ENCODE measurements around the gene SLC22A31.

The SLC22A31 gene

DNA sequence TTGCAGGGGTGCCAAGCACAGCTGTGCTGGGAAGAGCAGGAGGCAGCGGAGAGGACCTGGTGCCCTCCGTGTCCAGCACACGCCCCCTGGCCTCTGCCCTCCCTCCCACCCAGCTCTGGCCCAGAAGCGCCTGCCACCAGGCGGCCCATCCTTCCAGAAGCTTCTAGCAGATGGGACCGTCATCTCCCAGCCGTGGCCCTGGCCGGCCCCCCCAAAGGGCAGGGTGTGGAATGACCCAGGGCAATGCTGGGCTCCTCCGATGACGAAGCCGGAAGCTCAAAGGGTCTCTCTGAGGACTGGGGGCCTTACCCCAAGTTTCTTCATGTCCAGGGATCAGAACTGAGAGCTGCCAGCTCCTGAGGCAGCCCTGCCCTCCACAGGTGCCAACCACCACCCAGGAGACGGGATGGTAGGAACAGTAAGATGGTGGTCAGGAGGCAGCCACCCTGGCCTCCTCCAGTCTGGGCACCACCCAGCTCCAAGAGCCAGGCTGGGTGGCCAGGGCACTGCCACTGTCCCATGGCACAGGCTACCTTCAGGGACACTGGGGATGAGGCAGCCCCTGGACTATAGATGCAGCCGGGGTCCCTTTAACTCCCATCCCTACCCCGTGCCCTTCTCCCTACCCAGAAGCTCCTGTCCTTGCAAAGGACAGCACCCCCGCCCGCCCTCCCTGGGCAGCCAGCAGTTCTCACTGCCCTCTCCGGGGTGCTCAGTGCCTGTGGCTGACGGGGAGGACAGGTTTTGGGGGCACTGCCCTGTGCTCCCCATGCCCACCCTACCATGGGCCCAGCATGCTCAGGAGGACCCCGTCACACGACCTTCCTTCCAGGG lies 35.3 kb downstream of the SLC22A31 start:
- no peak for DNase-seq

DNA sequence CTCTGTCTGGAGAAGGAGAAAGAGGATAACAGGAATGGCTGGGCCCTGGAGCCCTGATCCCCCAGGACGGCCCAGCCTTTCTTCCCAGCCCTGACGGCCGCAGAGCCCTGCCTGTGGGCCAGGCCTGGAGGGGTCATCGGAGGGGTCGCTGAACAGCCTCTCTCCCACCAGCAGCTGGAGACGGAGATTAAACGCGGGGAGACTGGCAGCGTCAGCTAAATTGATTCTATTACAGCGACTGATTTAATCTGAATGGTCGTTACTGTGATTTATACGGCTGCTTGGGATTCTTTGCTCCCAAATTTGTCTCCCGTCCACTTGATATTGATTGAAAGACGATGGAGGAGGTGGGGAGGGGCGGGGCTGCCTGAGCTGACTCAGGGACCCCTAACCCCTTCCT lies 35.9 kb downstream of the SLC22A31 start:
- DNase-seq: no peak

DNA sequence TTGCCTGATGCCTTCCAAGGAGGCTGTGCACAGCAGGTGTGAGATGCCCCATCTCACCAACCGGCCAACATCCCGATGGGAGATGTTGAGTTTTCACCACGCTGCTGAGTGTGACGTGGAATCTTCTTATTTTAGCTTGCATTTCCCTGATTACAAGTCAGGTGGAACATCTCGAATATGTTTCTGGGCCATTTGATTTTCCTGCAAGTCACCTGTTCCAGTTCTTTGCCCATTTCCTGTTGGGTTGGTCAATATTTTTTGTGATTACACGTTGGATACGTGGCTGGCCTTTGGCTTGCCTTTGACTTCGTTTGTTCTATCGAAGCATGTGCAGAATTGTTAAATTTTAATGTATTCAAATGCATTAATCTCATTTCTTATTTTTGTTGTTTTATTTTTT lies 37.0 kb downstream of the SLC22A31 start:
- no peak for DNase-seq

DNA sequence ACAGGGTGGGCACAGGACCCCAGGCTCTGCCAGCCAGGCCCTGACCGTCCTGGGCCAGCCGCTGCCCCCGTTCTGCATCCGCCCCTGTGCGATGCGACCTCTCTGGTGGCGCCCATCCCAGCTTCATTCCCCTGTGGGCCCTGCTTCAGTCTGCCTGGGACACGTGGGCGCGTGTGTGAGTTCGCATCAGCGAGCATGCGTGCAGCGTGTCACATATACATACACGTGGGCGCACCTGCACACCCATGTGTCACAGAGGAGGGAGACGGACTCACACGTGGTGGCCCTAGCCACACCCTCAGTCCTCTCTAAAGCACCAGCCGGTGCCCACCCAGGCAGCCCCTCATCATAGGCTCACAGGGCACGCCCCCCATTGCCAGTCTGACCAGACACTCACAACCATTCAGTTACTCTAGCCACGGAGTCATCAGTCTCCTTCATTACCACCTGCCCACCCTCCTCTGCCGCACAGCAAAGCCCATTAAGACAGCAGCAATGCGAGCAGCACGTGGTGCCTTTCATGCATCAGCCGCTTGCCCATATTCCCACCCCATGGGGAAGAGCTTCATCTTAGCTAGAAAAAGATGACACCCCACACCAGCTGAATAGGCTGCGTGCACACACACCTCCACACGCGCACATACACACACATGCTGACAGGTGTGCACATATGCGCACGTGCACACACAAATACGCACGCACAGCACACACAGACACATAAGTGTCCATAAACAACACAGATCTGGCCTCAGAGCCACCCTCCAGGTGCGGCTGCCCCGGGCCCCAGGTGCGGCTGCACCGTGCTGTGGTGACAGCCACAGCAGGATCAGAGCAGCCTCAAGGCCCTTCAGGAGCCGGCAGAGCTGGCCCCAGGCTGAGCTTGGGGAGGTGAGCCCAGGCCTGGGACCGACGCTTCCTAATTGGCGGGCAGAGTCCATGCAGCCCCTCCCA lies 38.3 kb downstream of the SLC22A31 start:
- no peak for DNase-seq

DNA sequence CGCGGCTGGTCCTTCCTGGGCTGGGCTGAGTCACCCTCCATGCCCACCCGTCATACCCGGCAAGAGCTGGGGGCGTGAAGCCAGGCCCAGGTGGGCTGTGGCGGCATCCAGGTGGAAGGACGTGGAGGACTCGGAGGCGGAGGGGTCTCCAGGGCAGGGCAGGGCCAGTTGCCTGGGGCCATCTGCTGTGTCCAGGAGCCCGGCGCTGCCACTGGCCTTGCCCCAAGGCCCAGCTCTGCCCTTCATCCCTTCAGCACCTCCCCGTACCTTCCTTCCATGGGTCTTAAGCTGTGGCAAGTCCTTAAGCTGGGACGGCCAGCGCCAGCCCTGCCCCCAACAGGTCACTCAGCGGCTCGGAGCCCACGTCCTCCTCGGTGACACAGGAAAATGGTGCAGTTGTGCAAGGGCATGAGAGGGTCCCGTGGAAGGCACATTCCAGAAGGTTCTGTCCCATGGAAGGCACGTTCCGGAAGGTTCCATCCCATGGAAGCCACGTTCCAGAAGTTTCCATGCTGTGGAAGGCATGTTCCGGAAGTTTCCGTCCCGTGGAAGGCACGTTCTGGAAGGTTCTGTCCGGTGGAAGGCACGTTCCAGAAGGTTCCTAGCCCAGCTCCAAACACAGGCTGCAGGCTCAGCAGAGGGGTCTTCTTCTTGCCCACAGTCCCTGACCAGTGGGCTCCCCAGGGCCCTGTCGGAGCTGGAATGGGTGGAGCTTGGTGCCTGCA lies 39.2 kb downstream of the SLC22A31 start:
- no peak for DNase-seq

DNA sequence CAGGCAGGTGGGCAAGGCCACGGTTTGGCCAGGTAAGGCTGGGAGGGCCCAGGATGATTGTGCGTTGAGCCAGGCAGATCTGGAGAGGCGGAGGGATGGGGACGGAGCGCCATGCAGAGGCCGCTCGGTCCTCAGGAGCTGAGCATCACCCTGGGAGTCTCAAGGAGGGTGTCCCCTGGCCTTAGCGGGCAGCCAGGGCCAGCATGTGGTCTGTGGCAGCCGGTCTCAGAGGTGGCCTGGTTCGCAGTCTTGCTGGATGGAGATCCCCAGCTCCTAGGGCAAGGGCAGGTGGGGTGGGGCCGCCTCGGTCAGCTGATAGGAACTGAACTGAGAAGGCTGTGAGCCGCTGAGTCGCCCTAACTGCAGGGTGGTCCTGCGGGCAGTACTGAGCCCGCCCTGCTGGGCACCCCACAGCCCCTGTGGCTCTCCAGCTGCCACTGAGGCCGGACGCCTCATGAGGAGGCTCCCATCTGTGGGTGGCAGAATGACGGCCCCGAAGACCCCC lies 40.4 kb downstream of the SLC22A31 start:
- no peak for DNase-seq

DNA sequence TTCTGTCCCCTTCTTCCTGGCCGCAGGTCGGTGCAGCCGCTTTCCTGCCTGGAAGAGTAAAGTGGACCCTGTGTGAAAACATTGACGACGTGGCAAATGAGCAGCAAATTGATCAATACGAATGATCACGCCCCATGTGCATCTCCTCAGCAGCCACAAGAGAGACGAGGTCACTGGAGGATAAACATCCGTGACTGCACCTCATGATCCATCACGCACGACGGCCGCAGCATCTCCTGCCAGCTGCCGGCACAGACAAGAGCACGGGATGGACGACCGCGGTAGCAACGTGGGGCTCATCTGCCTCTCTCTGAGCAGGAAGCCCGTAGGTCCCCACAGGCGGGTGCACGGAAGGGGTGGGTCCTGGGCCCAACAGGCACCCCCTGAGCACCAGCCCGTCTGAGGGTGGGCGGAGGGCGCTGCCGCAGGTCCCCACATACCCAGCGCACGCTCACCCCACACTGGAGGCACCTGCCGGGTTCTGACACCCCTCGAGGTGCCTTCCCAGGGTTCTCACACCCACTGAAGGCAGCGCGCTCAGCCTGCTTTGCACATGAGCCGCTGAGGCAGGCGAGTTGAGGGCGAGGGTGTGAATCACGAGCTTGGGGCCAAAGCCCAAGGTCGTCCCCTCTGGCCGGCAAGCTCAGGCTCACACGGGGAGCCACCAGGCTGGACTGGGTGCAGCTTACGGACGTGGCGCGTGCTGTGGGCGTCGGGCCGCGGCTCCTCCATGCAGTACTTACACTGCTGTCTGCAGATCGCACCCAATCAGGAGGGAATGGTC lies 41.1 kb downstream of the SLC22A31 start:
- DNase-seq: no peak

DNA sequence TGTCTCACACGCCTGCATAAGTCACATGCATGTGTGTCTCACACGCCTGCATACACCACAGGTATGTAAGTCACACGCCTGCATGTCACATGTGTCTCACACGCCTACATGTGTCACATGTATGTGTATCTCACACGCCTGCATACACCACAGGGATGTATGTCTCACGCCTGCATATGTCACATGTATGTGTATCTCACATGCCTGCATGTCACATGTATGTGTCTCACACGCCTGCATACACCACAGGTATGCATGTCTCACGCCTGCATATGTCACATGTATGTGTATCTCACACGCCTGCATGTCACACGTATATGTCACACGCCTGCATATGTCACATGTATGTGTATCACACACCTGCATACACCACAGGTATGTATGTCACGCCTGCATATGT lies 42.6 kb downstream of the SLC22A31 start:
- no peak for DNase-seq

DNA sequence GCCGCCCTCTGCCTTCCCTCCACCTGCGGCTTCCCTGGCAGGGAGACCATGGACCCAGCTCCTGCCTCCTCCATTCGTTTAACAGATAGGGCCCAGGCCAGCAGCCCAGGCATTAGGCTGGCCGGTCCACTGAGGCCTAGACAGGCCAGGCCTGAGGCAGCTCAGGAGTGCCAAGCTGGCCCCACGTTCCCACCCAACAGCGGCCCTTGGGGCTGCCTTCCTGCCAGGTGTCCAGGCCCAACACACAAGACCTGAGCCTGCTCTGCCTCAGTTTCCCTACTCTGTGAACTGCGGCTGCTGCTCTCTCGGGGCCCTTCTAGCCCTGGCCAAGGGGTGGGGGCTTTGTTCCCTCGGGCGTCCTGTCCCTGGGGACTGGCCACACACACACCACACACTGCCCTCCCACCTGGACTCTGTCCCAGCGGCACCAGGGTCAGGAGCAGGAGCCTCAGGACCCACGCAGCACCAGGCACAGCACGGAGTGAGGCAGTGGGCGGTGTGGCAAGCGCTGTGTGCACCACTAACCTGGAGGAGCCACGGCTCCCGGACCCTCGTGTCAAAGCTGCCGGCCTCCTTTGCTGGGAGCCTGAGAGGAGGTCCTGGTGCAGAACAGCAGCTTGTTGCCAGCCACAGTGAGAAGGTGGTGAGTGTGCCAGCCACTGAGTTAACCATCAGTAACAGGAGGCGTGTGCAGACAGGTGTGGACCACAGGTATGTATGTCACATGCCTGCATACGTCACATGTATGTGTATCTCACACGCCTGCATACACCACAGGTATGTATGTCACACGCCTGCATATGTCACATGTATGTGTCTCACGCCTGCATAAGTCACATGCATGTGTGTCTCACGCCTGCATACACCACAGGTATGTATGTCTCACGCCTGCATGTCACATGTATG lies 43.3 kb downstream of the SLC22A31 start:
- DNase-seq: no peak

DNA sequence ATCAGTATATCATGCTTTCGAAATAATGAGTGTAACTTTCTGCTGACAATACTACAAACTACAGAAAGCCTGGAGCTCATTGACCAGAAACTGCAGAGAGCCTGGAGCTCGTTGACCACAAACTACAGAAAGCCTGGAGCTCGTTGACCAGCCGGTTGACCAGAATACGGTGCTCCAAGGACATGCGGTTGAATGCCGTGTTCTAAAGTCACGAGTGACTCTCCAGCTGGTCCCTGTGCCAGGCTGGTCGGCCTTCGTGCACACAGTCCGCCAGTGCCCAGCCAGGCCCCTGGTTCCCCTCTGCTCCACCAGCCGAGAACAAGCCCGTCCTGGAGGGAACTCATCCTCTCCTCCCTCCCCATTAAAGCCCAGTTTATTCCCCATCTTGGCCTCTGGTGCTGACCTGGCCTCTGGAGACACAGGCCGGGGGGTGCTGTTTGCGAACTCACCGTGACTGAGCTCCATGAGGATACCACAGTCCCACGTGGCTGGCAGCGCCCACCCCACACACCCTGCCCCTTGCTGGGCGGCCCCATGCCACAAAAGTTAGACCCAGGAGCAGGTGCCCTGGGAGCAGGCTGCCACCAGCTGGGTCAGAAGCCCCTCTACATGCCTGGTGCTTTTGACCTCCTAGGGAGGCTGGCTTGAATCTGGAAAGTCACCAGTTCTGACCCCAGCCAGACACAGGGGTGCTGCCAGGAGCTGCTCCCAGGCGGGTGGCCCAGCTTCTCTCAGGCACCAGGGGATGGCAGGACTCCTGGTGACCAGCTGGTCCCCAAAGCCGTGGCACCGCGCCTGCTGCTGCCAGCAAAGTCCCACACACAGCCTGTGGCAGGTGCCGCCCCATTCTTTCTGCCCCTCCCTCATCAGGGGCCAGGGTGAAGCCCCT lies 44.2 kb downstream of the SLC22A31 start:
- DNase-seq: no peak

DNA sequence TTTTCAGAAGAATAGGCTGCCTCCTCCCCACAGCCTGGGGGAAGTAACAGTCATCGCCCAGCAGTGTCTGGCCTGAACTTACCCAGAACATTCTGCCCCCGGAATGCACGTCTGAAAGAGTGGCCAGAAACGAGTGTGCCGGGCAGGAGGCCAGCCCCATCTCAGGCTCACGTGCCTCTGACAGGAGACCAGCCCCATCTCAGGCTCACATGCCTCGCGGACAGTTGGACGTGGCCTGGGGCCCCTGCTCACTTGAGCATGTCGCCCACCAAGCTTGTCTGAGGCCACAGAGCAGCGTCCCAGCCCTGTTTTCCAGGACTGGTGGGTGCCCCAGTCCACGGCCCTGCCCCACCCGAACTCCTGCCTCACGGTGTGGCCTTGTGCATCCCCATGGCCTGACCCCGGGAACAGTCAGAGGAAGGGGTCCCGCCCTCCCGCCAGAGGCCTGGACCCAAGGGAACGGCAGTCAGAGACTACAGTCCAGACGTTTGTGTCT lies 45.1 kb downstream of the SLC22A31 start:
- no peak for DNase-seq

DNA sequence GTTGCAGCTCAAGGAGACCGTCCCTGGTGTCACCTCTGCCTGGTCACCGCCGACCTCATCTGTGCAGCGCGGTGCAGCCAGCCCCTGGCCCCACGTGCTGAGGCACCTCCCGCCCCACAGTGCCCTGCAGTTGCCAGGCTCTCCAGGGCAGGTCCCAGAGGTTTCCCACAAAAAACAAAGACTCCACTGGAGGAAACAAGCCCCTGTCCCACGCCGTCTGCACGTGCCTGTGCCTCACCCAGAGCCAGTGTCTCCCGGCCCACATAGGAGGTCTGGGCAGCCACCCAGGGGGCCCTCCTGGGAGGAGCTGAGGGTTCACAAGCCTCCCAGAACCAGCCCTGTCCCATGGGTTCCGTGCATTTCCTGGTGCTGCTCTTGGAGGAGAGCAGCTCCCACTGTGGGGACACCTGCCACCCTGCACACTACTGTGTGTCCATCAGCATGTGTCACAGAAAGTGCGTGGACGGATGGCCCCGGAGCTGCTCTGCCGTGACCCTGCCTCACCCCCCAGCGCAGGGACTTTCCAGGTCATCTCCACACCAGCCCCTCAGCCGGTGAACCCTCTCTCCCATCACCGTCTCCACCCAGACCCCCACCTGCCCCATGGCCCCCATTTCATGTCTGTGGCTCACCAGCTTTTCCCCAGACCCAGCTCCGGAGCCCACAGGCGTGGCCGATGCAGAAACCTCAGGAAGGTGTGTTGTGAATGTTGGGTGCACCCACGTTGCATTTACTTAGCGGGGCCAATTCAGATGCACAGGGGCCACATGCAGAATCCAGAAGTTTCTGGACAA lies 45.8 kb downstream of the SLC22A31 start:
- no peak for DNase-seq

DNA sequence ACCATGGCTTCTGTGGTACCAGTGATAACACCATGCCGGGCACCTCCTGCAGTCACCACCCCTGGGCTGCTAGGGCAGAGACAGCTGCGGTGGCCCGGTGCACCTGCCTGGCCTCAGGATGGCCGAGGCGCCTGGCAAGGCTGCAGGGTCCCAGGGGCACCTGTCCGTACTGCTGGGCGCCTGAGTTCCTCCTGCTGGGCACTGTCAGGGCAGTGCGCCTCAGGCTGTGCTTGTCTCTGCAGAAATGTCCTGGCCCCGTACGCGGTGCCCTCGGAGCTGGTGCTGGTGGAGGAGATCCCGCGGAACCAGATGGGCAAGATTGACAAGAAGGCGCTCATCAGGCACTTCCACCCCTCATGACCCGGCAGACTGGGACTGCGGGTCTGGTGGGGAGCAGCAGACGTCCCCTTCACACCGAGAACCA lies 46.5 kb downstream of the SLC22A31 start:
- no peak for DNase-seq

DNA sequence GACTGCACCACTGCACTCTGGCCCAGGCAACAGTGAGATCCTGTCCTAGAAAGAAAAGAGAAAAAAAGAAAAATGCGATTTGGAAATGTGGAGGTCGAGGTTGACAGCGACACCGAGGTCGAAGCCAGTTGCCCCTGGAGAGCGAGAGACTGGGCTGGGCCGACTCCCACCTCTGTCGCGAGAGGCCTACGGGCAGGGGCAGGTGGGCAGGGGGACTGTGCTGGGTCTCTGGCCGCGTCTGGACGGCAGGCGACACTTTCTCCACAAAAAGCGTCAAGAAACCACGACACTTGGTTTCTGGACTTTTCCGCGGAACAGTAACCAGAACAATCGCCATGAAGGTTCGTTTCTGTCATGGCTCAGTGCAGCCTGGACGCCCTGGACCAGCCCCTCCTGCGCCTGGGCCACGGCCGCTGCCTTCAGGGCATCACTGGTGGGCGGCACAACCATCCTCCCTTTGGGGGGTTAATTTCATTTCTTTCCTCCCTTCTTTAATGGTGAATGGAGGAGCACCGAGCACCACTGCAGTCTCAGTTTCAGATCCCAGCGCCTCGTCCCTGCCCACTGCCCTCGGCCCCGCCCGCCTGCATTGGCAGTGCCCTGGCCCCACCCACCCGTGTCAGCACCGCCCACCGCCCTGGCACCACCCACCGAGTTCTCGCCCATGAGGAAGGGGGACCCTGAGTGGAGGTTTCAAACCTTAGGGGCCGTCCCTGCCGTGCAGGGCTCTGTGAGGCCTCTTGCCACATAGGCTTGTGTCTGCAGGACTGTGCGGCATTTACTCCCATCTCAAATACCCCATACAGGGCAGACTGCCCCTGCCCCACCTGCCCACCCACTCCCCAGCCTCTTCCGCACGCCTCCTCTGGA lies 47.3 kb downstream of the SLC22A31 start:
- DNase-seq: no peak

DNA sequence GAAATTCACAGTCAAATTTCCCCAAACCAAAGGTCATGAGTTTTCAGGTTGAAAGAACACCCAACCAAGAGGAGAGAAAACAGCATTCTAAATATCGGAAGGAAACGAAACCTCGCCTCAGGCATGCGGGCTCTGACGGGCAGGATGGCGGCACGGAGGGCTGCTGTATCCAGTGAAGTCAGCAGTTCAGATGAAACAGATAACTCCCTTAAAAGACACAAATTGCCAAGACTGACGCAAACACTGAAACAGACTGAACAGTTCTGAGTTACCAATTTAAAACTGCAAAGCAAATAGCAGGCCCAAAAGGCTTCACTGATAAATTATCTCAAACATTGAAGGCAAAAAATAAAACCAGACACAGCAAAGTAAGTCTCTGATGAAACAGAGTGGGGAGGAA lies 49.4 kb downstream of the SLC22A31 start:
- DNase-seq: no peak

DNA sequence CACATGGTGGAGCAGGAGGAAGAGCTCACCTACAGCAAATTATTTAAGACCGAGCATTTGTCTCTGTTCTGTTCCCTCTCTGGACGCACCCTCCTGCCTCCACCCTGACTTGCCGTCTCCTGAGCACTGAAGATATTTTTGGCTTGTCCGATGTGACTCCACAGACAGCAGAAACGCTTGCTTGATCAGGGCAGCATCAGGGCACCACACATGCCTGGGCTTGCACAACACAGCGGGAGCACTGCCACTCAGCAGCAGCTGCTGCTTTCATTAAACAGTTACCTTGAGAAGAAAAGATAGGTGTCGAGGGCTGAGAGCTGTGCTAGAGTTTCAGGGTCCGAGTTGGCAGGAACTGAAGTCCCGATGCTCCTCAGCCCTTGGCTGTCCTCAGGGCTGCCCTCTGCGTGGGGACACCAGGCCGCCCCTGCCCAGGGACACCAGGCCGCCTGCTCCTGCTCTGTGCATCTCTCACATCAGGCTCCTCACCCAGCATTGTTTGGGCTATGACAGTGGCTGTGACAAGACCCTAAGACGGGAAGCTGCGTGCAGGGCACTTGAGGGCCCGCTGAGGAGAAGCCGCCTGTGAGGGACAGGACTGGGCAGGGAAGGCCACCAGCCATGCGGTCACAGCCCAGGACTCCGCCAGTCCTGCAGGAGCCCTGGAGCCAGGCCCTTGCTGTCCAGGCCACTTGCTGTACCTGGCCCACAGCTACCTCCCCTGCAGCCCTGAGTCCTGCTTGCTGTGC lies 50.1 kb downstream of the SLC22A31 start:
- no peak for DNase-seq

DNA sequence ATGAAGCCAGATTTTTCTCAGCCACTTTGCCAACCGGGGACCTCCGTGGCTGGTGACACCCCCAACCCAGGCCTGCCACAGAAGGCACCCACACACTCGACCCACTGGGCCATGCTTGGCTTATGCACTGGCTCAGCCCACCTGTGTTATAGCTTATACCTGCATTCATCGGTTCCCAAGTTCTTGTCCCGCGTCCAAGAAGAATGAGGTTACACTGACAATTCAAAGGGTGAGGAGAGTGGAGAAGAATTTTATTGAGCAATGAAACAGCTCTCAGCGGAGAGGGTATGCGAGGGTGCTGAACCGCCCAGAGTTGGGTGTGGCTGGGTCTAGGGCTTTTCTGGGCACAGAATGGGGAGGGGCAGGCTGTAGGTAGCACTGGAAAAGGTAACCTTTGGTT lies 51.0 kb downstream of the SLC22A31 start:
- no peak for DNase-seq

All from T-helper 9 cell (primary cell).